Inflammatory macrophage treated with lipopolysaccharide for 1 hour (primary cell): ENCODE data around the gene SLC22A31.
"Not testable (repeated sequence)": the region's sequence is repeated elsewhere in the genome, so short reads cannot be mapped to it uniquely, and the experiment has no call there.

ENCODE experiments used
- DNase-seq, 2 donors: peaks; one replicate each; pipeline ENCODE4 v3.0.0-alpha.2; 2020 to 2022

SLC22A31 gene

DNA sequence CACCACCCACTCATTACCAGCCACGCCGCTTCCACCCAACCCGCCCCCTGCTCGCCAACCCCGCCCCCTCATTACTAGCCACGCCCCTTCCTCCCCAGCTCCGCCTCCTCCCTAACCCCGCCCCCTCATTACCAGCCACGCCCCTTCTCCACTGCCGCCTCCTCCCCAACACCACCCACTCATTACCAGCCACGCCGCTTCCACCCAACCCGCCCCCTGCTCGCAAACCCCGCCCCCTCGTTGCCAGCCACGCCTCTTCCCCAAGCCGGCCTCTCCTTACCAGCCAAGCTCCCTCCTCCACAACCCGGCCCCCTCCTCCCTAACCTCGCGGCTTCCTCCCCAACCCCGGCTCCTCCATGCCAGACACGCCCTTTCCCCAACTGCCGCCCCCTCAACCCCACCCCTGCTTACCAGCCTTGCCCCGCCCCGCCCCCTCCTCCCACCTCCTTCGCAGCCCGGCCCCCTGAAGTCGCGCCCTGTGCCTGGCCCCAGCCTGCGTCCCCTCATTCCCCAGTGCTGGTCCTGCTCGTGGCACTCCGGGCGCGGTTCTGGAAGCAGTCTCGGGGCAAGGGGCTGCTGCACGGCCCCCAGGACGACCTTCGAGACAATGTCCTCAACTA is 7.3 kb downstream of the SLC22A31 start:
- peak in 1 of 2 donors; percentile 18 for DNase-seq

DNA sequence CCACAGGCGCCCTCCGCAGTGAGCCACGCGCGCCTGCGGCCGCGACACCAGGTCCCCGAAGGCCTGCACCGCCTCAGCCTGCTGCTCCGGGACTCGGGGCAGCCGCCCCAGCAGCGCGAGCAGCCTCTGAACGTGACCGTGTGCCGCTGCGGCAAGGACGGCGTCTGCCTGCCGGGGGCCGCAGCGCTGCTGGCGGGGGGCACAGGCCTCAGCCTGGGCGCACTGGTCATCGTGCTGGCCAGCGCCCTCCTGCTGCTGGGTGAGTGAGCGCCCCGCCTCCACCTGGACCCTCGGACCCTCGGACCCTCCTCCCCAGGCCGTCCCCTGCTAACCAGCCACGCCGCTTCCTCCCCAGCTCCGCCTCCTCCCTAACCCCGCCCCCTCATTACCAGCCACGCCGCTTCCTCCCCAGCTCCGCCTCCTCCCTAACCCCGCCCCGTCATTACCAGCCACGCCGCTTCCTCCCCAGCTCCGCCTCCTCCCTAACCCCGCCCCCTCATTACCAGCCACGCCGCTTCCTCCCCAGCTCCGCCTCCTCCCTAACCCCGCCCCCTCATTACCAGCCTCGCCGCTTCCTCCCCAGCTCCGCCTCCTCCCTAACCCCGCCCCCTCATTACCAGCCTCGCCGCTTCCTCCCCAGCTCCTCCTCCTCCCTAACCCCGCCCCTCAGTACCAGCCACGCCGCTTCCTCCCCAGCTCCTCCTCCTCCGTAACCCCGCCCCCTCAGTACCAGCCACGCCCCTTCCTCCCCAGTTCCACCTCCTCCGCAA is 8.0 kb downstream of the SLC22A31 start:
- DNase-seq, result peak; percentile 60 to 89

DNA sequence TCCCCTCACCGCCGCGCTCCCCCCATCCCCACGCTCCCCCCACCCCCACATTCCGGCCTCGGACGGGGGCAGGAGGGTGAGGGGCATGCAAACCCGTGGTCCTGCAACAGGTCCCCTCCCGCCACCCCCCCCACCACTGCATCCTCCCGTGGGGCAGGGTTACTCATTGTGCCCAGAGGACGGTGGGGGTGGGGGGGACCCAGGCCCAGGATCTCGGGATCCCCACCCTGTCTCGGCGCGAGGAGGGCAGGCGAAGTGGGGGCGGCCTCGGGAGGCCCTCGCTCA is 8.5 kb downstream of the SLC22A31 start:
- no peak for DNase-seq

DNA sequence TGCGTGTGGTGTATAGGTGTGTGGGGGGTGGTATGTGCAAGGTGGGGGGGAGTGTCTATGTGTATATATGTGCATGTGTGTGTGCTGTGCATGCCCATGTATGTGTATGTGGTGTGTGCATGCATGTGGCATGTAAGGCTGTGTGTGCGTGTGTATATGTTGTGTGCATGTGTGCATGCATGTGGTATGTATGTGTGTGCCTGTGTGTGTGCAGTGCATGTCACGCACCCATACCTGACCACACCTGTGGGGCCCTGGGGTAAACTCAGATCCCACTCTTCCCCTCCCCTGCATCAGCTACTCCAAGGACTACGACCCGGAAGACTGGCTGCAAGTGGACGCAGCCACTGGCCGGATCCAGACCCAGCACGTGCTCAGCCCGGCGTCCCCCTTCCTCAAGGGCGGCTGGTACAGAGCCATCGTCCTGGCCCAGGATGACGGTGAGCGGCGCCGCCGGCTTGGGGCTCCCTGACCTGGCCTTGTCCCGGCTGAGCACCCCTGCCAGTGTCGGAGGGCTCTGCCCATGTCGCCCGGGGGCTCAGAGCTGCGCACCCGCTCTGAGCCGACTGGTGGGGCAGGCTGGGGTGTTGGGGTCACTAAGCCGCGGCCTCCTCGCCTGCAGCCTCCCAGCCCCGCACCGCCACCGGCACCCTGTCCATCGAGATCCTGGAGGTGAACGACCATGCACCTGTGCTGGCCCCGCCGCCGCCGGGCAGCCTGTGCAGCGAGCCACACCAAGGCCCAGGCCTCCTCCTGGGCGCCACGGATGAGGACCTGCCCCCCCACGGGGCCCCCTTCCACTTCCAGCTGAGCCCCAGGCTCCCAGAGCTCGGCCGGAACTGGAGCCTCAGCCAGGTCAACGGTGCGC is 9.1 kb downstream of the SLC22A31 start:
- DNase-seq, result no peak

DNA sequence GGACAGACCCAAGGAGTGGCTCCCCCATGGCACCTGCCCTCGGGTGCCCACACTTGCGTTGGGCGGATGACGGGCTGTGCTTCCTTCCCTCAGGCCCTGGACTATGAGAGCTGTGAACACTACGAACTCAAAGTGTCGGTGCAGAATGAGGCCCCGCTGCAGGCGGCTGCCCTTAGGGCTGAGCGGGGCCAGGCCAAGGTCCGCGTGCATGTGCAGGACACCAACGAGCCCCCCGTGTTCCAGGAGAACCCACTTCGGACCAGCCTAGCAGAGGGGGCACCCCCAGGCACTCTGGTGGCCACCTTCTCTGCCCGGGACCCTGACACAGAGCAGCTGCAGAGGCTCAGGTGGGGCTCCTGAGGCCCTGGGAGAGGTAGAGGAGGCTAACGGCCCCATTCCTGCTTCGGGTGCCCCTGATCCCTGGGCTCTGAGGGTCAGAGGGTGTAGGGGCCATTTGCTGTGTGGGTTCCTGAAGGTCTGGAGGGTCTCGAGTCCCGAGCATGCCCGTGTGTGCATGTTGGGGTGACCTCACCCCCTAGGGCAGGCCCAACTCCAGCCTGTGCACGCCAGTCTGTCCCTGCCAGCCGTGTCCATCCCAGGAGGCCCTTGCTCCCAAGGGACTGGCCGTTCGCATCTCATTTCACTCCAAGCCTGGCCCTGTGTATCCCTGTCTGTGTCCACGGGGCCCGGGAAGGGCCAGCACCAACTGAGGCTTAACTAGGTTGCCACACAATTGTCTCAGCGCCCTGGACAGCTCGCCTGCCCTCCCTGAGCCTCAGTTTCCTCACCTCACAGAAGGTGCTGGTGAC is 10.0 kb downstream of the SLC22A31 start:
- no peak for DNase-seq

DNA sequence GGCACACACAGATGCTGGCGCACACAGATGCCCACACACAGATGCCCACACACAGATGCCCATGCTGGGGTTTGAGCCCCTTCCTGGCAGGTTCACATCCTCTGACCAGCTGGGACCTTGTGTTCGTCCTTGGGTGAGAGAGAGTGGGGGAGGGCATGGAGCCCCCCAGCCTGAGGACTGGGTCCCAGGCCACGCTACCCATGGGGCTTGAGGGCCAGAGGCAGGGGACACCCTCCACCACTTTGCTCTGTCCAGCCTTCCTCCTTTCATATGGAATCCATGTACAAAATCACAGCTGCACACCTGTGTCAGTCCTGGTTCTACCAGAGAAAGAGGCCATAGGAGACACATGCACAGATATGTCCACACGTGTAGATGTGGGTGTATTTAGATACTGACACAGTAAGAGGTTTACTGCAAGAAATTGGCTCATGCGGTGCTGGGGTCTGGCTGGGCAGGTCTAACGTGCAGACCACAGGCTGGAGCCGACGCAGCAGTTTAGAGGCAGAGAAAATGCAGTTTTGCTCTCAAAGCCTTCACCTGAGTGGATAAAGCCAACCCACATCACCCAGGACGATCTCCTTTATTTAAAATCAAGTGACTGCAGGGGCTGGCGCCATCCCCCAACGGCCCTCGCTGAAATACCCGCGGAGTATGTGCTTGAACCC is 10.8 kb downstream of the SLC22A31 start:
- DNase-seq, result no peak

DNA sequence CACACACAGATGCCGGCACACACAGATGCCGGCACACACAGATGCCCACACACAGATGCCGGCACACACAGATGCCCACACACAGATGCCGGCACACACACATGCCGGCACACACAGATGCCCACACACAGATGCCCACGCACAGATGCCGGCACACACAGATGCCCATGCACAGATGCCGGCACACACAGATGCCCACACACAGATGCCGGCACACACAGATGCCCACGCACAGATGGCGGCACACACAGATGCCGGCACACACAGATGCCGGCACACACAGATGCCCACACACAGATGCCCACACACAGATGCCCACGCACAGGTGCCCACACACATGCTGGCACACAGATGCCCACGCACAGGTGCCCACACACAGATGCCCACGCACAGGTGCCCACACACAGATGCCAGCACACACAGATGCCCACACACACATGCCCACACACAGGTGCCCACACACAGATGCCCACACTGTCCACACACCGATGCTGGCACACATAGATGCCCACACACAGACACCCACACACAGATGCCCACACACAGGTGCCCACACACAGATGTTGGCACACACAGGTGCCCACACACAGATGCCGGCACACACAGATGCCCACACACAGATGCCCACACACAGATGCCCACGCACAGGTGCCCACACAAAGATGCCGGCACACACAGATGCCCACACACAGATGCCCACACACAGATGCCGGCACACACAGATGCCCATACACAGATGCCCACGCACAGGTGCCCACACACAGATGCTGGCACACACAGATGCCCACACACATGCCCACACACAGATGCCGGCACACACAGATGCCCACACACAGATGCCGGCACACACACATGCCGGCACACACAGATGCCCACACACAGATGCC is 11.6 kb downstream of the SLC22A31 start:
- not testable (repeated sequence) for DNase-seq

DNA sequence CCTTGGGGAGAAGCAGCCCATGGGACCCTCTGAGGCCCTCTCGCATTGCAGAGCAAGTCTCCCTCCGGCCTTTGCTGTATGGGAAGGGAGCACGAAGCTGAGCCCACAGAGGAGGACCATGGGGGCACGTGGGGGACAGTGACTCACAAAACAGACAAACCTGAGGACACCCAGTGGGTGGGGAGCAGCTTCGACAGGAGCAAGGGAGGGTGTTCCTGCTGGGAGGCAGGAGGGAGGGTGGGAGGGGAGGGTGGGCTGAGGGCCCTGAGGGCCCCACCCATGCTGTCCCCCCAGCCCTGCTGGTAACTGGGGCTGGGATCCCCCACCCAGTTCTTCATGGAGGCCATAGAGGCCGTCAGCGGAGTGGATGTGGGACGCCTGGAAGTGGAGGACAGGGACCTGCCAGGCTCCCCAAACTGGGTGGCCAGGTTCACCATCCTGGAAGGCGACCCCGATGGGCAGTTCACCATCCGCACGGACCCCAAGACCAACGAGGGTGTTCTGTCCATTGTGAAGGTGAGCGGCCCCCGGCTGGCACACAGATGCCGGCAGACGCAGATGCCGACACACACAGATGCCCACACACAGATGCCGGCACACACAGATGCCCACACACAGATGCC is 12.5 kb downstream of the SLC22A31 start:
- peak in 1 of 2 donors; percentile 9 for DNase-seq

DNA sequence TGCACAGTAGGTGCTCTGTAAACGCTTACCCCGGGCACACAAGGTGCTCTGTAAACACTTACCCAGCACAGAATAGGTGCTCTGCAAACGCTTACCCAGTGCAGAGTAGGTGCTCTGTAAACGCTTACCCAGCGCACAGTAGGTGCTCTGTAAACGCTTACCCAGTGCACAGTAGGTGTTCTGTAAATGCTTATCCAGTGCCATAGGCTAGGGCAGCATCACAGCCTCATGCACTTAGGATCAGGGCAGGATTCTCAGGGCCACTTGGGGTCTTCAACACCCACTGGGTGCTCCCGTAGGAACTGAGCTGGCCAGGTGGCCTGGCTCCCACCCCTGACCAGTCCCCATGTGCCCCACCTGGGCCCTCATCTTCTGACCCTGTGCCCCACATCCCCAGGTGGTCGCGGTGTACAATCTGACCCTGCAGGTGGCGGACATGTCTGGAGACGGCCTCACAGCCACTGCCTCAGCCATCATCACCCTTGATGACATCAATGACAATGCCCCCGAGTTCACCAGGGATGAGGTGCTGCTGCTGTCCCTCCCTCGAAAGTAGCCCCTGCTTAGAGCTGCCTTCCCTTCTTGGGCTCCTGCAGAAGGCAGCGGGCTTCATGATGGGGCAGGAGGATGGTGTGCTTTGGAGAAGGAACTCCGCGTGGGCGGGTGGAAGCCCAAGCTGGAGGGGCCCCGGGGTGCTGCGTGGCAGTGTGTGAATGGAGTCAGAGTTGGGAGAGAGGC is 13.1 kb downstream of the SLC22A31 start:
- peak; percentile 28 to 47 for DNase-seq

DNA sequence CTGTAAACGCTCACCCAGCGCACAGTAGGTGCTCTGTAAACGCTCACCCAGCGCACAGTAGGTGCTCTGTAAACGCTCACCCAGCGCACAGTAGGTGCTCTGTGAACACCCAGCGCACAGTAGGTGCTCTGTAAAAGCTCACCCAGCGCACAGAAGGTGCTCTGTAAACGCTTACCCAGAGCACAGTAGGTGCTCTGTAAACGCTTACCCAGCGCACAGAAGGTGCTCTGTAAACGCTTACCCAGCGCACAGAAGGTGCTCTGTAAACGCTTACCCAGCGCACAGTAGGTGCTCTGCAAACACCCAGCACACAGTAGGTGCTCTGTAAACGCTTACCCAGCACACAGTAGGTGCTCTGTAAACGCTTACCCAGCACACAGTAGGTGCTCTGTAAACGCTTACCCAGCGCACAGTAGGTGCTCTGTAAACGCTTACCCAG is 13.7 kb downstream of the SLC22A31 start:
- DNase-seq, result not testable (repeated sequence)

DNA sequence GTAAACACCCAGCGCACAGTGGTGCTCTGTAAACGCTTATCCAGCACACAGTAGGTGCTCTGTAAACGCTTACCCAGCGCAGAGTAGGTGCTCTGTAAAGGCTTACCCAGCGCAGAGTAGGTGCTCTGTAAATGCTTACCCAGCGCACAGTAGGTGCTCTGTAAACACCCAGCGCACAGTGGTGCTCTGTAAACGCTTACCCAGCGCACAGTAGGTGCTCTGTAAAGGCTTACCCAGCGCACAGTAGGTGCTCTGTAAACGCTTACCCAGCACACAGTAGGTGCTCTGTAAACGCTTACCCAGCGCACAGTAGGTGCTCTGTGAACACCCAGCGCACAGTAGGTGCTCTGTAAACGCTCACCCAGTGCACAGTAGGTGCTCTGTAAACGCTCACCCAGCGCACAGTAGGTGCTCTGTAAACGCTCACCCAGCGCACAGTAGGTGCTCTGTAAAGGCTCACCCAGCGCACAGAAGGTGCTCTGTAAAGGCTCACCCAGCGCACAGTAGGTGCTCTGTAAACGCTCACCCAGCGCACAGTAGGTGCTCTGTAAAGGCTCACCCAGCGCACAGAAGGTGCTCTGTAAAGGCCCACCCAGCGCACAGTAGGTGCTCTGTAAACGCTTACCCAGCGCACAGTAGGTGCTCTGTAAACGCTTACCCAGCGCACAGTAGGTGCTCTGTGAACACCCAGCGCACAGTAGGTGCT is 14.3 kb downstream of the SLC22A31 start:
- DNase-seq, result not testable (repeated sequence)

DNA sequence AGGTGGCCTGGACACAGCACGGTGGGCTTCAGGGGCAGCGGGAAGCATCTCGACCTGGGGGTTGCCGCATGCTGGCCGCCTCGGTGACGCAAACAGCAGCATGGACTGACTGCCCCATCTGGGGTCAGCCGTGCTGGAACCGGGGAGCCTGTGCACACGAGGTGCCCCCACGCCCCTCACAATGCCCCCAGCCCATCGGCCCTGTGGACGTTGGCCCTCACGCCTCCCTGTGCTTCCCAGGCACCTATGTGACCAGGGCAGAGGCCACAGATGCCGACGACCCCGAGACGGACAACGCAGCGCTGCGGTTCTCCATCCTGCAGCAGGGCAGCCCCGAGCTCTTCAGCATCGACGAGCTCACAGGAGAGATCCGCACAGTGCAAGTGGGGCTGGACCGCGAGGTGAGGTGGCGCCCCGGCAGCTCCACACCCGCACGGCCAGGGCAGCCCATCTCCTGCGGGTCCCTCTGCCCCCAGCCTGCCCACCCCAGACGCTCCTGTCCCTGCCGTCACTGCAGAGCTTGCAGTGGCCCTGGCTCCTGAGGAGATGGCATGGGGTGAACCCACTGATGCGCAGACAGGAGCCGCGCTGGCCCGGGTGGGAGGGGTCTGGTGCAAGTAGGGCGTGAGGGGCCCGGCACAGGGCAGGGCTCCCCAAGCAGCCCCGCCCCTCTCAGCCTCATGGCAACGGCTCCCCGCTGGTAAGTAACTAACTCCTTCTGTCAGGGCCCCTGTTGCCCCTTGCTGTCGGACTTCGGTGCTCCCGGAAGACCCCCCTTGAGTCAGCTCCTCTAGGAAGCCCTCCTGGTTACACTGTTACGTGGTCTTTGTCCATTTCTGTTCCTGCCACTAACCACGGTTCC is 15.2 kb downstream of the SLC22A31 start:
- no peak for DNase-seq

DNA sequence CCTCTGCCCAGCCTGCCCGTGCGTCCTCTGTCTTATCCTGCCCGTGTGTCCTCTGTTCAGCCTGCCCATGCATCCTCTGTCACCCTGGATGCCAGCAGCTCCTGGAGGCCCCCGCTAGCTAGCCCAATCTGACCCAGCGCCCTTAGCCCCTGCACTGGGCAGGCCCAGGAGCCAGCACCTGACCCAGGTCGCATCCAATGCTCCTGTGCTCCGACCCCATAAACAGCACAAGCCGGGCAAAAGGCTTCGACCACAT is 15.7 kb downstream of the SLC22A31 start:
- no peak for DNase-seq

DNA sequence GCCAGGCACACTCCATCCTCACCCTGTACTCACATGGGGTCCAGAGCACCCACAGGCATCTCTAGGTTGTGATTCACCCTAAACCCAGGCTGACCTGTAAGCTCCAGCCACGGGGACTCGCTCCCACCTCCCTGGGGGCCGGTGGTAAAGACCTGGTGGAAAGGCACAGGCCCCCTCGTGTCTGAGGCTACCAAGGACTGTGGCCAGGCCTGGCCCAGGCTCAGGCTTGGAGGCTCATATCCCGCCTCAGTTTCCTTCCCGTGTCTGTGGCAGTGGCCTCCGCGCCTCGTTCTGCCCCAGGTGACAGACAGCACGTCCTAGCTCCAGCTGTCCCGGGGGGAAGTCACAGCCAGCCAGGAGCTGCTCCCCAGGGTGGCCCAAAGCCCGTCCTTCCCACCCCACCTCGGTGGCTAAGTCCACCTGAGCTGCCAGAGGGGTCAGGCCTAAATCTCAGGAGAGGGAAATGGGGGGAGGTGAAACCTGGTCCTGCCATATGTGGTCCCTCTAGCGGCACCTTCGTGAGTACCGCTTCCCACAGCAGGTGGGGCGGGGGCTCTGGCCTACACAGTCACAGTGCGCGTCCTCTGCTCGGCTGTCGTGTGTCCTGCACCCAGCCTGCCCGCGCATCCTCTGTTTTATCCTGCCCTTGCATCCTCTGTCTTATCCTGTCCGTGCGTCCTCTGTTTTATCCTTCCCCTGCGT is 16.2 kb downstream of the SLC22A31 start:
- DNase-seq, result no peak

DNA sequence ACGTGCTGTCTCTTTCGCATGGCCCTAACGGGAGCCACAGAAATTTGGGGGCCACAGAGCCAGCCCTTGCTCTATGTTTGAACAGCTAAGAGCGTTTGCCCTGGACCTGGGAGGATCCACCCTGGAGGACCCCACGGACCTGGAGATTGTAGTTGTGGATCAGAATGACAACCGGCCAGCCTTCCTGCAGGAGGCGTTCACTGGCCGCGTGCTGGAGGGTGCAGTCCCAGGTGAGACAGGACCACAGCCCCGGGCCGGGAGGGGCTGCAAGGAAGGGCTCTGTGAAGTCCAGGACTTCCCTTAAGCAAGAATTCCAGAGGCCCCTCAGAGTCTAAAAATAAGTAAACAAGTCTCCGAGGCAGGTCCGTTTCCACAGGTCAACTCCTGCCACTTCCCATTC is 16.9 kb downstream of the SLC22A31 start:
- DNase-seq, result no peak

DNA sequence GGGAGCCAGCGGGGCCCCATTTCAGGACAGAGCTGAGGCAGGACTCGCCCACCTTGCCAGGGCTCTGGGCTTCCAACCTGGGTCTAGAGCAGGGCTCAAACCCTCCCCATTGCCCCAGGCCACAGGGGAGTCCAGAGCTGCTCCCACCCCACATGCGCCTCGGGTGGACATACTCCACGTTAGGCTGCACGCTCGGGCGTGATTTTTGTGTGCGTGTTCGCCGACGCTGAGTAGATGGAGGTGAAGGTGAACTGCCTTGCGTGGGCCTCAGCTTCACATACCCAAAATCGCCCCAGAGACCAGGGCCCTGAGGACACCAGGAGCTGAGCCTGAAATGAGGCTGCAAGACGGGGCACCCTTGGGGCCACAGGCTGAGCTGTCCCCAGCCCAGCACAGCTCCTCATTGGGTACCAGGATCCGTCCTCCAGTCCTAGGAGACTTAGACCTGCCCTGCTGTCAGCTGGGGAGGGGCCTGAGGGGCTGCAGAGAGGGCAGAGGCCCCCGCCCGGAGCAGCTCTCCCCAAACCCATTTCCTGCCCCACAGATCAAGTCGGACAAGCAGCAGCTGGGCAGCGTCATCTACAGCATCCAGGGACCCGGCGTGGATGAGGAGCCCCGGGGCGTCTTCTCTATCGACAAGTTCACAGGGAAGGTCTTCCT is 20.6 kb downstream of the SLC22A31 start:
- no peak for DNase-seq

DNA sequence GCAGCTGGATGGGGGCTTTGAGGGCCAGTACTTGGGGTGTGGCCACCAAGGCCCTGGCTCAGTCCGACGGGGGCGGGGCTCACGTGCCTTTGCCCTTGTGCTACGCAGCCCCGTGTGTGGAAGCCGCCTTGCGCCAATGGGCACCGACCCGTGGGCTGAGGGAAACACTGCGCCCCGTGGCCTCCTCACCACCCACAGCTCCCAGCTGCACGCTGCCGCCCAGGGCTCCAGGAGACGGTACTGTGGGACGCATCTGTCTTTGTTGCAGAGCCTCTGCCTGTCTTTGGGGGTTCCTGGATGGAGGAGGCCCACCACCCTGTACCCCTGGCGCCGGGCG is 21.2 kb downstream of the SLC22A31 start:
- no peak for DNase-seq
